ENCODE results near the gene CC2D2B. TPM values are rescaled to one million over a fixed set of nuclear protein-coding genes. Genes with fewer than 3 reads are reported as not detected.
"Not testable (repeated sequence)": the region's sequence is repeated elsewhere in the genome, so short reads cannot be mapped to it uniquely, and the experiment has no call there.

The CC2D2B gene
- polyA plus RNA-seq, 3 donors, result 0.08 to 1.8 TPM; not detected in 1

DNA sequence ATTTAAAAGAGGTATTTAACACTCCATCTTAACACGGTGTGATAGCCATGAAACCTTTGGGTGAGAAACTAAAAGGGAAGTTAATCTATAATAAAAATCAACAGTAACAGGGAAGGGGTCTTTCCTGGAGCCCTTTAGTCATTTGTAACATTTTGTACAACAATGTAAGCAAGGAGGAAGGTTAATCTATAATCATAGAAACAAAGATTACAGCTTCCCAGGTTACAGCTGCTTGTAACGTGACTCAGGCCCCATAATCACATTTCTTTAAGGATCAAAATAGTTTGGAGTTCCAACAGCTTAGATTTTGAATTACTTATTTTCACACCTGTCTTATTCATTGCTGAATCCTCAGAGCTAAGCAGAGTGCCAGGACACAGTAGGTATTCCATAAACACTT is 17.9 kb upstream of the CC2D2B start:
- H4K20me1 ChIP-seq (ENCODE audit: insufficient read depth, low read length), result no peaks in the 10 kb centered on the region
- no peak overlapping the region for H3K4me3 Mint-ChIP-seq
- no peak overlapping the region for H3K9ac ChIP-seq (ENCODE audit: insufficient read depth, low read length, poor library complexity, severe bottlenecking)
- H3K27ac Mint-ChIP-seq, result no peak overlapping the region
- no peaks in the 10 kb centered on the region for H3K79me2 ChIP-seq (ENCODE audit: insufficient read depth, low read length)
- TF ChIP-seq, protein P1, sequence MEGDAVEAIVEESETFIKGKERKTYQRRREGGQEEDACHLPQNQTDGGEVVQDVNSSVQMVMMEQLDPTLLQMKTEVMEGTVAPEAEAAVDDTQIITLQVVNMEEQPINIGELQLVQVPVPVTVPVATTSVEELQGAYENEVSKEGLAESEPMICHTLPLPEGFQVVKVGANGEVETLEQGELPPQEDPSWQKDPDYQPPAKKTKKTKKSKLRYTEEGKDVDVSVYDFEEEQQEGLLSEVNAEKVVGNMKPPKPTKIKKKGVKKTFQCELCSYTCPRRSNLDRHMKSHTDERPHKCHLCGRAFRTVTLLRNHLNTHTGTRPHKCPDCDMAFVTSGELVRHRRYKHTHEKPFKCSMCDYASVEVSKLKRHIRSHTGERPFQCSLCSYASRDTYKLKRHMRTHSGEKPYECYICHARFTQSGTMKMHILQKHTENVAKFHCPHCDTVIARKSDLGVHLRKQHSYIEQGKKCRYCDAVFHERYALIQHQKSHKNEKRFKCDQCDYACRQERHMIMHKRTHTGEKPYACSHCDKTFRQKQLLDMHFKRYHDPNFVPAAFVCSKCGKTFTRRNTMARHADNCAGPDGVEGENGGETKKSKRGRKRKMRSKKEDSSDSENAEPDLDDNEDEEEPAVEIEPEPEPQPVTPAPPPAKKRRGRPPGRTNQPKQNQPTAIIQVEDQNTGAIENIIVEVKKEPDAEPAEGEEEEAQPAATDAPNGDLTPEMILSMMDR (IDR thresholded peaks at IDR 0.05), result no peak
- H3K9me3 Mint-ChIP-seq, result no peaks in the 10 kb centered on the region
- H3K4me2 ChIP-seq (replicated peaks; ENCODE audit: extremely low read depth, low read length, poor library complexity, severe bottlenecking), result no peak overlapping the region
- H3K4me1 Mint-ChIP-seq, result no peaks in the 10 kb centered on the region
- no peaks in the 10 kb centered on the region for H3K4me1 ChIP-seq (ENCODE audit: control insufficient read depth in 1 of 2, insufficient read depth in 2 of 2, low read length in 2 of 2)
- intact Hi-C loops (cut with micrococcal nuclease), result no loop called here
- H3K36me3 ChIP-seq (replicated peaks in 1 of 2; ENCODE audit: control insufficient read depth in 1 of 2, insufficient read depth in 2 of 2, low read length in 2 of 2), result peaks cover 0 to 15% of the 10 kb centered on the region in 2 donors
- H3K9me3 ChIP-seq (replicated peaks in 1 of 2; ENCODE audit: control insufficient read depth in 1 of 2, insufficient read depth in 1 of 2, low read length in 2 of 2), result no peaks in the 10 kb centered on the region
- no peak for DNase-seq
- no peaks in the 10 kb centered on the region for H3K27me3 Mint-ChIP-seq (ENCODE audit: low read depth in 3 of 3)
- WGBS (ENCODE audit: insufficient coverage), result no CpG with 5 or more reads among the region's 2 CpGs
- H2AFZ ChIP-seq (ENCODE audit: insufficient read depth, low read depth, low read length, poor library complexity, severe bottlenecking), result no peak overlapping the region
- H3K27me3 ChIP-seq (ENCODE audit: control insufficient read depth in 2 of 2, insufficient read depth in 2 of 2, low read length in 2 of 2), result no peaks in the 10 kb centered on the region
- no peak overlapping the region for H3K27ac ChIP-seq (ENCODE audit: low read depth in 1 of 2, low read length in 2 of 2)
- H3K4me3 ChIP-seq (replicated peaks in 1 of 3; ENCODE audit: low read depth in 2 of 3, low read length in 3 of 3), result no peak overlapping the region
- H3K36me3 Mint-ChIP-seq, result peaks cover 34 to 42% of the 10 kb centered on the region in 2 donors

DNA sequence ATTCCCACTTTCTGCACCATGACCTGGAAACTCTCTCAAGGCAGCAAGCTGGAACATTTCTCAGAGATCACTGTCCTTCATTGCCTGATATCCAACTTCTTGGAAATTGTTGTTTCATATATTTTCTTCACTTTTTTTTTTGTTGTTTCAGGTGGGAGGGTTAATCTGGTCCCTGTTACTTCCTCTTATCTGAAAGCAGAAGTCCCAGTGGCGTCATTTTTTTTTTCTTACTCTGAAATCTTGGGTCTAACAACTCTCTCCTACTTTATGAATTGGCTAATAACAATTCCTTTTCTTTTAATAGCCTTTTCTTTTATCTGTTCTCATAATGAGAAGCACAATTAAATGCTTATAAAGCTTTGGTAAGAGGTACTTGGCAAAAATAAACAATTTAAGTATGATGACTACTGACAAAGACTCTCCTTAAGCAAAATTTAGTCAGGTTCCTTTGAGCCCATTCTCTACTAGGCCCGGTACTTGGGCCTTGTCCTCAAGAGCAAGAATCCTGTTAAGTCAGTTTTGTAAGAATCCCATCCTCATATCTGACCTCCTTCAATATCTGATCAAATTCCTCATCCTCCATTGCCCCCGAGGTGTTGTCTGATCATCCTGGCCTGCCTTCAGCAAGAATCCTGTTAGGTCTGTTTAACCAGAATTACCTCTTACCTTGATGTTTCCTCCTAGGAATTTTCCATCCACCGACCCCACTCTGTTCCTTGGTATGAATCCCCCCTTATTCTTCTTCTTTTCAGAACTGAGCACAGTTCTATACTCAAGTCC is 11.5 kb upstream of the CC2D2B start:
- 95% methylated on average over 3 of the region's 4 CpGs for WGBS (ENCODE audit: insufficient coverage)
- TF ChIP-seq, protein P1 (IDR thresholded peaks at IDR 0.05), result no peak
- Mint-ChIP-seq H3K27ac (peak overlapping the region; percentile 16 to 81 (median 72)), H3K9me3 (no peaks in the 10 kb centered on the region), H3K27me3 (ENCODE audit: low read depth in 3 of 3) (no peaks in the 10 kb centered on the region), H3K4me3 (no peak overlapping the region), H3K4me1 (peaks cover 12% of the 10 kb centered on the region), H3K36me3 (peaks cover 33 to 34% of the 10 kb centered on the region in 2 donors)
- no peak overlapping the region for H3K4me3 ChIP-seq (replicated peaks in 1 of 3; ENCODE audit: low read depth in 2 of 3, low read length in 3 of 3)
- no peaks in the 10 kb centered on the region for H3K79me2 ChIP-seq (ENCODE audit: insufficient read depth, low read length)
- H3K4me1 ChIP-seq (ENCODE audit: control insufficient read depth in 1 of 2, insufficient read depth in 2 of 2, low read length in 2 of 2), result peaks cover 9 to 11% of the 10 kb centered on the region in 2 donors
- H4K20me1 ChIP-seq (ENCODE audit: insufficient read depth, low read length), result no peaks in the 10 kb centered on the region
- peak overlapping the region in 1 of 2 donors; percentile 63 for H3K27ac ChIP-seq (ENCODE audit: low read depth in 1 of 2, low read length in 2 of 2)
- peak overlapping the region; percentile 32 for H2AFZ ChIP-seq (ENCODE audit: insufficient read depth, low read depth, low read length, poor library complexity, severe bottlenecking)
- DNase-seq, result peak; percentile 31 to 48 (median 32)
- no peak overlapping the region for H3K9ac ChIP-seq (ENCODE audit: insufficient read depth, low read length, poor library complexity, severe bottlenecking)
- H3K36me3 ChIP-seq (replicated peaks in 1 of 2; ENCODE audit: control insufficient read depth in 1 of 2, insufficient read depth in 2 of 2, low read length in 2 of 2), result peaks cover 0 to 8% of the 10 kb centered on the region in 2 donors
- H3K27me3 ChIP-seq (ENCODE audit: control insufficient read depth in 2 of 2, insufficient read depth in 2 of 2, low read length in 2 of 2), result no peaks in the 10 kb centered on the region
- no peaks in the 10 kb centered on the region for H3K9me3 ChIP-seq (replicated peaks in 1 of 2; ENCODE audit: control insufficient read depth in 1 of 2, insufficient read depth in 1 of 2, low read length in 2 of 2)
- intact Hi-C loops (cut with micrococcal nuclease), result no loop called here
- no peak overlapping the region for H3K4me2 ChIP-seq (replicated peaks; ENCODE audit: extremely low read depth, low read length, poor library complexity, severe bottlenecking)

DNA sequence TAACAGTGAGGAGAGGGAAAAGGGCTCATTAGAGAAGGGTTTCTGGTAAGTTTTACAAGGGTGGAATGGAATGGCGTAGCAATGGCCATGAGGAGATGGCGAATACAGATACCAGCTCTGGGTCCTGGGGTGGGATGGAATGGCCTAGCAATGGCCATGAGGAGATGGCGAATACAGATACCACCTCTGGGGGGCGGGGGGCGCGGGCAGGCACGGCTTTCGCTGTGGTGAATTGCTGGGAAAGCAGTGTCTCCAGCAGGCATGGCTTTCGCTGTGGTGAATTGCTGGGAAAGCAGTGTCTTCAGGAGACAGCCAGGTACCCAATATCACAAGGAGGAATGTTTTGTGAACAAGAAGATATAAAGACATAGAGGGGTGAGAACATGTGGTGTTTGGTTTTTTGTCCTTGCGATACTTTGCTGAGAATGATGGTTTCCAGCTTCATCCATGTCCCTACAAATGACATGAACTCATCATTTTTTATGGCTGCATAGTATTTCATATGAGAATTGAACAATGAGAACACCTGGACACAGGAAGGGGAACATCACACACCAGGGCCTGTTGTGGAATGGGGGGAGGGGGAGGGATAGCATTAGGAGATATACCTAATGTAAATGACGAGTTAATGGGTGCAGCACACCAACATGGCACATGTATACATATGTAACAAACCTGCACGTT is 1.7 kb upstream of the CC2D2B start:
- H3K9ac ChIP-seq (ENCODE audit: insufficient read depth, low read length, poor library complexity, severe bottlenecking); H2AFZ ChIP-seq (ENCODE audit: insufficient read depth, low read depth, low read length, poor library complexity, severe bottlenecking); H3K4me2 ChIP-seq (replicated peaks; ENCODE audit: extremely low read depth, low read length, poor library complexity, severe bottlenecking); H3K4me3 ChIP-seq (replicated peaks in 1 of 3; ENCODE audit: low read depth in 2 of 3, low read length in 3 of 3); H3K27ac Mint-ChIP-seq; intact Hi-C loops (cut with micrococcal nuclease); H3K27ac ChIP-seq (ENCODE audit: low read depth in 1 of 2, low read length in 2 of 2); H3K27me3 Mint-ChIP-seq (ENCODE audit: low read depth in 3 of 3); H3K9me3 Mint-ChIP-seq; H3K9me3 ChIP-seq (replicated peaks in 1 of 2; ENCODE audit: control insufficient read depth in 1 of 2, insufficient read depth in 1 of 2, low read length in 2 of 2); H3K4me3 Mint-ChIP-seq; H4K20me1 ChIP-seq (ENCODE audit: insufficient read depth, low read length); H3K27me3 ChIP-seq (ENCODE audit: control insufficient read depth in 2 of 2, insufficient read depth in 2 of 2, low read length in 2 of 2); H3K4me1 ChIP-seq (ENCODE audit: control insufficient read depth in 1 of 2, insufficient read depth in 2 of 2, low read length in 2 of 2); H3K36me3 ChIP-seq (replicated peaks in 1 of 2; ENCODE audit: control insufficient read depth in 1 of 2, insufficient read depth in 2 of 2, low read length in 2 of 2); DNase-seq; H3K79me2 ChIP-seq (ENCODE audit: insufficient read depth, low read length): not testable (repeated sequence)
- 100% methylated on average over 7 of the region's 12 CpGs for WGBS (ENCODE audit: insufficient coverage)
- Mint-ChIP-seq H3K36me3 (peaks cover 2 to 14% of the 10 kb centered on the region in 2 donors), H3K4me1 (peaks cover 15% of the 10 kb centered on the region)
